AG08395 (cell line): ENCODE data around the gene ST6GALNAC2.

Source experiments
- DNase-seq: peaks from one replicate; pipeline ENCODE4 v3.0.0; 2012; ENCODE audit warnings: mixed read lengths, low spot score

The ST6GALNAC2 gene

GRCh38 chr17:76554131-76554530, 31.5 kb downstream of the ST6GALNAC2 start:
- no peak for DNase-seq

DNA sequence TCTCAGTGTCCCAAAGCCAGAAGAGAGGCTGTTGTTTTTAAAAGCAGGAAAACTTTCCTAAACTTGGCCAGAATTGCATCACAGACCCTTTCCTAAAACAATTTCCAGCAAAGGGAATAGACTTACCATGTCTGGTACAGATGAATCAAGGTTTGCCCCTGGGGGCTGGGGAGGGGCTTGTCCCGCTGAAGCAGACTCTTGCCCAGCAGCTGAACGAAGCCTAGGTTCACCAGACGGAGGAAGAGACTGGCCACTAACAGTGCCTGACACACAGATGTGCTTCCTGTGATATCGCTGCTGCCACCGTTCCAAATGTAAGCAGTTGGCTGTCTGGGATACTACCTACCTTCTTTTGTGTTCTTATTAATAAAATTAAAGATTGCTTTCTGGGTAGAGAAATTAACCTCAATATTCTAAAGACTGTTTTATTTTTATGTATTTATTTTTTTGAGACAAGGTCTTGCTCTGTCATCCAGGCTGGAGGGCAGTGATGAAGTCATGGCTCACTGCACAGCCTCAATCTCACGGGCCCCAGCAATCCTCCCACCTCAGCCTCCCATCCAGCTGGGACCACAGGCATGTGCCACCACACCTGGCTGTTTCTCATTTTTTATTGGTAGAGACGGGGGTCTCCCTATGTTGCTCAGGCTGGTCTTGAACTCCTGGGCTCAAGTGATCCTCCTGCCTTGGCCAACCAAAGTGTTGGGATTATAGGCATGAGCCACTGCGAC, 32.3 kb downstream of the ST6GALNAC2 start:
- DNase-seq = no peak

DNA sequence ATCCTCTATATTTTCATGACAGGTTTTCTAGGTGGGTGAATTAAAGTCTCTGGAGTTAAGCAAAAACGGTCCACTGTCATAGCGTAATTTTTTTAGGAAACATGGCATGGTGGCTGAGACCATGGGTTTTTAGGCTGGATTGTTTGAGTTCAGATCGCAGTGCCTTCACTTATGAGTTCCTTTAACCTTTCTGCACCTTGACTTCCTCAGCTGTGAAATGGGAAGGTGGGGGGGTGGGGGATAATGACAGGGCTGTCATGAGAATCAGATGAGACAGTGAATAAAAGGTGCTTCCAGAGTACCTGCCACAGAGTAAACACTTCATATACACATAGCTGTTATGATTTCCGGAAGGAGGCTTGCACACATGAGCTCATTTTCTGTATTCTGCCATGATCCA, 34.0 kb downstream of the ST6GALNAC2 start:
- no peak for DNase-seq

DNA sequence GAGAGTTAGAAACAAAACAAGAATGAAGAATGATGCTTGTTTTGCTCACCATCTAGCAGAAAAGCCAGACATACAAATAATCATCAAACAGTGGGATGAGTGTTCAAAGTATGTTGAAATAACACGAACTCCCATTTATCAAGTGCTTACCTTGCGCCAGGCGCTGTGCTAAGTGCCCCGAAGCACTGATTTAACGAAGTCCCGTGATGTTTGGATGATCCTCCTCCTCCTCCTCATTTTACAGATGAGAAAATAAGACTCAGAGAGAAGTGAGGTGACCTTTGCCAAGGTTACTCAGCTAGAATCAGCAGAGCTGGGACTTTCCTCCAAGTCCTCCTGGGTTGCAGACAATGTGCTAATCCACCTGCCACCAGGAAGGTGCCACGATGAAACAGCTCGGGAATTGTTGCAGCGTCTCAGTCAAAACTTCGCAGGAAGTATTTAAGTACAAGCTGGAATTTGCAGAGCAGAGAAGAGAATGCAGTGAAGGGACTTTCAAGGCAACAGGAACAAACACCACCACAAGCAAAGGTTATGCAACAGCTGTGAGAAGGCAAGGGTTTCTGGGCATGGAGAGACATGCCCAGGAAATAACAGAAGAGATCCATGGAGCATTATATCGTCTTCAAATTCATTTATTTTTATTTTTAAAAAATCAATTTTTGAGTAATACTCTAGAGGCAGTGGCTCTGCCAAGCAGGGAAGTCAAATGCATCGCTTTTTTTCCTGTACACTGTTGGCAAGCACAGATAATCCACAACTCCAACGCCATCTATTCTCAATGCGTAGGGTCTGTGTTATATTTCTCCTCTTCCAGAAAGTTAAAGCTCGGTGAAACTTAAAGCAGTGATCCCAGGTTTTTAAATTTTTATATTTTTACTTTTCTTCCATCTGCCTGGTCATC, 34.7 kb downstream of the ST6GALNAC2 start:
- DNase-seq = no peak

DNA sequence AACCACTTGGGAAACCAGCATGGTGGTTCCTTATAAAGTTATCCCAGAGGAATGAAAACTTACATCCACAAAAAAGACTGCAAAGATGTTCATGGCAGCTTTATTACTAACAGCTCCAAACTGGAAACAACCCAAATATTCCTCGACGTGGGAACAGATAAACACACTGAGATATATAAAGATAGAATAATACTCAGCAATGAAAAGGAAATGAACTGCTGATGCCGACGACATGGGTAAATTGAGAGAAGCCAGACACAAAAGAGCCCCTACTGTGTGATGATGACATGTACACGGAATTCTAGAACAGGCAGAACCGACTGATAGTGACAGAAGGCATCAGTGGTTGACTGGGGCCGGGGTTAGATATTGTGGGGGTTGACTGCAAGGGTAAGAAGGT, 36.1 kb downstream of the ST6GALNAC2 start:
- DNase-seq = no peak

DNA sequence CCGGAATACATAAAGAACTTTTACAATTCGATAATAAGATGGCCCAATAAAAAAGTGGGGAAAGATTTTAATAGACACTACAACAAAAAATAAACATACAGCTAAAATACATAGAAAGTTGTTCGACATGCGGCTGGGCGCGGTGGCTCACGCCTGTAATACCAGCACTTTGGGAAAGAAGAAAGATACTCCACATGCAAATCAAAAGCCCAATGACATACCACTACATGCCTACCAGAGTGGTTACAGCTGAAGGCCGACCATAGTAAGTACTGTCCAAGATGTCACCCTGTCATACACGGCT, 36.5 kb downstream of the ST6GALNAC2 start:
- no peak for DNase-seq

DNA sequence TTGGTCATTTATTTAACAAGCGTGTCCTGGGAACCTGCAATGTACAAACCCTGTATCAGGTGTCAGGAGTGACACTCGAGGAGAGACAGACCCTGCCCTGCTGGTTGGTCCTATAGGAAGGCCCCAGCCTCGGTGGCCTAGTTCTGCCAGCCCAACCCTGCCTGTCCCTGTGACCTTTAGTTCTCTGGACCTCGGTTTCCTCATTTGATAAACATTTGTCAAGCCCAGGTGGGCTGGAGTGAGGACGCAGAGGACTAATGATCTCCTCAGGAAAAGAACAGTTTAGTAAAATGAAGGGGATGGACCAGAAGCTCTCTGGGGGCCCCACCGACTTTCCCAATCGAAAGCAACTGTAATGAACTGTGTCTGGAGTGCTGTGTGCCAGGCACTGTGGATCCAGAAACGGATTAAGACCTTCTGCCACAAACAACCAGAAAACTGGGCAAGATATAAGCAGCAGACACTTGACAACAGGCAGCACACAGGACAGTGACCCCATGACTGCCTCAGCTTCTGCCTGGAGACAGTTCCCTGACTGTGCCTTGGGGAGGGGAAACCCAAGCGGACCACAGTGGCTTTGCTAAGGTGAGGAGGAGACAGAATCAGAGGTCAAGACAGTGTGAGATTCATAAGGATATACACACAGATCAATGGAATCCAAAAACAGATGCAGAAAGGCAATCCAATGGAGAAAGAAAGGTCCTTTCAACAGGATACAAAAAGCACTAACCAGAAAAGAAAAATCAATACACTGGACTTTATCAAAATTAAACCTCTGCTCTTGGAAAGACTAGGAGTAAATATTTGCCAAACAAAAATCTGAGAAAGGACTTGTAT, 37.1 kb downstream of the ST6GALNAC2 start:
- DNase-seq = no peak

GRCh38 chr17:76547642-76548202, 37.9 kb downstream of the ST6GALNAC2 start:
- DNase-seq = no peak

GRCh38 chr17:76547183-76547641, 38.4 kb downstream of the ST6GALNAC2 start:
- DNase-seq = peak; percentile 67

- no peak for DNase-seq
Measured at GRCh38 chr17:76546556-76547182, 39.0 kb downstream of the ST6GALNAC2 start.

- no peak for DNase-seq
Measured at GRCh38 chr17:76545918-76546555, 39.6 kb downstream of the ST6GALNAC2 start.

DNA sequence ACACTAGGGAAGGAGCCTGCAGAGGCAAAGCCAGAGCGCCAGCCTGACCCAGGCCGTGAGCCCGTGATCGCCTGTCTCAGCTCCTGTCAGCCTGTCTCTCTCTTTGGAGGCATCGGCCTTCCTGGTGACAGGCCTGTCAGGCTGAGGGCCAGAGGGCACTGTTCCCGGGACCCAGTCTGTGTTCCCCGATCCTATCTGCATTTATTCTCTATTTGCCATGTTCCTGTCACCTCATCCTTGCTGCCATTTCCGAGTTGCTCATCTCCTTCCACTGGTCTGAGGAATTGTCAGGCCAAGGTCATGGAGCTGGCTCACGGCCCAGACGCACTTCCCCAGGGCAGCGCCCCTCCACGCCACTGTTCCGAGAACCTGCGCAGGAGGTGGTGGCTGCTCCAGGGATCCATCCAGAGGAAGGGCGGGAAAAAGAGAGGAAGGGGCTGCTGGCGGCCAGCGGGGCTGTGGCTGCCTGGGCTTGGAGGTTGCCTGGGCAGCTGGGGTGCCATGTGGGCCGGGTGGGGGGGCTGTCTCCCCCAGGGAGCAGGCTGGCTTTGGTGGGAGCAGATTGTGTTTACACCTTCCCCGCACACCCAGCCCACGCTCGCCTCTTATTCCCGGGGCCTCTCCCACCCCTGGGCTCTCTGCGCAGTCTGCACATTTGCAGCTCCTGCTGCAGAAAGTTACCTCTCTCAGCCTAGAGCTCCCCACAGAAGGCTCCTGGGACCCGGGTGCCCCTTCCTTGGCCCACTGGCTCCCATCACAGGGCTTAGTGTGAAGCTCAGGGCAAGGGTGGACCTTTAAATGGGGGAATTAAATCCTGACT, 40.9 kb downstream of the ST6GALNAC2 start:
- no peak for DNase-seq

DNA sequence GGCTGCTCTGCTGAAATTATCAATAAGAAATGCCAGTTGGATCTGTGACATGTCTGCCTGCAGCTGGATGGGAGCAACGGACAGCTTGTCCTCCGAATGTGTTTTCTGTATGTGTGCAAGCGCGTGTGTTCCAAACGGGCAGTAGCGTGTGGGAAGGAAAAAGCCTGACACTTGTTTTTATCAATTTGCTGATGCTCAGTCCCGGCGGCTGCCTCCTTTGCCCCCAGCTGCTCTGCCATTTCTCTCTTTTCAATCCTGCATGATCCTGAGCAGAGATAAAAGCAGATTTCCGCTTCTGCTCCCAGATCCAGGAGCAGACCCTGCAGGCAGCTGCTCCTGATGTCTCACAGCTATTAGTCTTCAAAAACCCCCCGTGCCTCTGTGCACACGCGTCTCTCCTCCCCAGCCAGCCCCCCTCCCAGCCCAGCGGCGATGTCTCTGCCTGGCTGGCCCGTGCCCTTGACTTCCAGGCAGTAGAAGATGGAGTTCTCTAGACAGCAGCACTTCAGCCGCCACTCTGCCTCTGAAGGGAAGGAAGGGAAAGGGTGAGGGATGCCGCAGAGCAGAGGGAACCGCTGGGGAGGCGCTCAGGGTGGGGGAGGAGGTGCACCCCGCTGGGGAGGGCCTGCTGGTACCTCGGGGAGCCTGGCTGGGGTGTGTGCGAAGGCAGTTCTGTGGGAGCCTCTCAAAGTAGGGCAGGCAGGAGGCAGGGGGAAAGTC, 41.7 kb downstream of the ST6GALNAC2 start:
- DNase-seq = no peak

GRCh38 chr17:76543482-76543825, 42.2 kb downstream of the ST6GALNAC2 start:
- no peak for DNase-seq

DNA sequence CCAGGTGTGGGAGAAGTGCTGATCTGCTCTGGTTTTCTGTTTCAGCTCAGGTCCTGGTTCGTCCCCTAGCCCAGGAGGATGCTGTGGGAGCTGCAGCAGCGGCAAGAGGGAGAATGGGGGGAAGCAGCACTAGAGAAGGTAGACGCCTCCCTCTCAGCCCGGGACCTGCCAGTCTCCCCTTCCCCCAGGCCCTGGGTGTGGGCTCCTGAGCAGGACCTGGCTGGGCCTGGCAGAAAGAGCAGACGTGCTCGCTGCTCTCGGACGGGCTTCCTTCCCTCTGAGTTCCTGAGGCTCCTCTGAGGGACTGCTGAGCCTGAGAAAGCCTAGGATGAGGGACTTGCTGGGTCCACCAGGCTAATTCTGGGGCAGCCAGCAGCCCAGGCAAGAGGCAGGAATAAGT, 42.7 kb downstream of the ST6GALNAC2 start:
- DNase-seq = no peak

DNA sequence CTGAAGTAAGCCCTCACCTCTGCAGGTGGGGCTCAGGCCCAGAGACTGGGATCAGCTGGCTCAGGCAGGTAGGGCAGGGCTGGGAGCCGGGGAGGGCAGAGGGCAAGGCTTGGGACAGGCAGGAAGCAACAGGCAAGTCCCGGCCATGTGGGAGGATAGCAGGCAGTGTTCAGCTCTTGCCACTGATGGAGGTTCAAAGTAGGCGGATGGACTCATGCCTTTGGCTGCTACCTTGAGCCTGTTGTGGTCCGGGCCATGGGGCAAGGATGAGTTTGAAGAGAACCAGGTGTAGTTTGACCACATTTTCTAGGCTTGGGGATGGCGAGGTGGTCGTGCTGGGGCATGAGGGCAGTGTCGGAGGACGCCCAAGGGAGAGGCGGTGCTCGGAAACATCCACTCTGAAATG, 43.1 kb downstream of the ST6GALNAC2 start:
- no peak for DNase-seq

- DNase-seq = no peak
Measured at GRCh38 chr17:76541739-76542454, 43.8 kb downstream of the ST6GALNAC2 start.

GRCh38 chr17:76540381-76541300, 45.0 kb downstream of the ST6GALNAC2 start:
- peak; percentile 99 for DNase-seq
